H1 (cell line): ENCODE data around the gene C16orf89. TPM values are rescaled to one million over a fixed set of nuclear protein-coding genes. Genes with fewer than 3 reads are reported as not detected.

Experiments
- CTCF ChIA-PET: fragments of 300-600 bp; sonication (Branson Sonifier 250); formaldehyde crosslinking; loops from one replicate; lab custom pipeline; 2021; ENCODE audit not compliant: partially characterized antibody; lab: Charles Lee
- POLR2A ChIA-PET: fragments of 300-600 bp; sonication (Branson Sonifier 250); formaldehyde crosslinking; loops from one replicate; lab custom pipeline; 2021; ENCODE audit warnings: inconsistent platforms; ENCODE audit not compliant: partially characterized antibody; lab: Charles Lee
- DNase-seq, 2 experiments: peaks; one replicate each; pipeline versions ENCODE4 v3.0.0 to v3.0.0-alpha.2; 2010 to 2022; ENCODE audit warnings: low spot score in 2 of 2, low read depth in 1 of 2, mixed read lengths in 1 of 2
- FAIRE-seq: peaks from 2 replicates; lab custom pipeline; 2011; peaks lifted over from hg19 to GRCh38; lab: Jason Lieb, UNC
- H2AFZ ChIP-seq: 2 replicates; pipeline ENCODE4 v1.8.1; 2012; ENCODE audit warnings: low read length, inconsistent platforms
- H2AK5ac ChIP-seq: 2 replicates; pipeline ENCODE4 v1.6.1; 2013; ENCODE audit warnings: low read depth, low read length
- H2BK120ac ChIP-seq: replicated peaks from 2 replicates; pipeline ENCODE3; 2013; ENCODE audit warnings: low read depth, low read length, inconsistent platforms
- H2BK12ac ChIP-seq: 2 replicates; pipeline ENCODE4 v1.6.1; 2013; ENCODE audit warnings: low read depth, low read length
- H2BK15ac ChIP-seq: 2 replicates; pipeline ENCODE4 v1.6.1; 2013; ENCODE audit warnings: low read length
- H2BK20ac ChIP-seq: 2 replicates; pipeline ENCODE4 v1.6.1; 2013; ENCODE audit warnings: low read length
- H2BK5ac ChIP-seq: 2 replicates; pipeline ENCODE4 v1.6.1; 2013; ENCODE audit warnings: low read depth, low read length
- H3K14ac ChIP-seq: 2 replicates; pipeline ENCODE4 v1.6.1; 2013; ENCODE audit warnings: inconsistent platforms; ENCODE audit not compliant: insufficient read length
- H3K18ac ChIP-seq: 2 replicates; pipeline ENCODE4 v1.6.1; 2013; ENCODE audit warnings: low read length; ENCODE audit errors: extremely low read depth
- H3K23ac ChIP-seq: 2 replicates; pipeline ENCODE4 v1.6.1; 2013; ENCODE audit warnings: inconsistent platforms; ENCODE audit not compliant: insufficient read length
- H3K23me2 ChIP-seq: 2 replicates; pipeline ENCODE4 v1.6.1; 2013; ENCODE audit warnings: low read depth, low read length
- H3K27ac ChIP-seq: 2 replicates; pipeline ENCODE4 v1.6.1; 2011; ENCODE audit warnings: low read depth, low read length, inconsistent platforms
- H3K27me3 ChIP-seq, 4 experiments: replicated peaks in 1 of 4; 1 replicate in 1 of 4; 2 replicates in 3 of 4; pipeline versions ENCODE4 v1.6.1 to v1.8.1; 2011 to 2013; ENCODE audit warnings: low read length in 3 of 4, mild to moderate bottlenecking in 3 of 4, inconsistent platforms in 2 of 4, mixed read lengths in 2 of 4, moderate library complexity in 1 of 4; ENCODE audit not compliant: control insufficient read depth in 3 of 4, insufficient read depth in 3 of 4; ENCODE audit errors: extremely low read depth in 1 of 4
- H3K36me3 ChIP-seq, 4 experiments: 2 replicates each; pipeline versions ENCODE4 v1.6.1 to v1.8.1; 2011 to 2013; ENCODE audit warnings: mild to moderate bottlenecking in 4 of 4, low read length in 3 of 4, moderate library complexity in 2 of 4, control low read depth in 1 of 4, inconsistent platforms in 1 of 4; ENCODE audit not compliant: insufficient read depth in 4 of 4, control insufficient read depth in 2 of 4
- H3K4ac ChIP-seq: replicated peaks from 2 replicates; pipeline ENCODE3; 2013; ENCODE audit warnings: low read length, low read depth, mixed read lengths, inconsistent platforms; ENCODE audit not compliant: insufficient read length
- H3K4me1 ChIP-seq, 4 experiments: replicated peaks in 1 of 4; 1 replicate in 1 of 4; 2 replicates in 3 of 4; pipeline versions ENCODE4 v1.6.1 to v1.8.1; 2011 to 2013; ENCODE audit warnings: low read length in 3 of 4, inconsistent platforms in 2 of 4, mixed read lengths in 1 of 4; ENCODE audit not compliant: insufficient read depth in 4 of 4, control insufficient read depth in 3 of 4
- H3K4me2 ChIP-seq, 2 experiments: 2 replicates each; pipeline versions ENCODE4 v1.6.1 to v1.8.1; 2011 to 2013; ENCODE audit warnings: low read depth in 2 of 2, low read length in 2 of 2, control low read depth in 1 of 2, inconsistent platforms in 1 of 2, mild to moderate bottlenecking in 1 of 2; ENCODE audit not compliant: insufficient read depth in 1 of 2
- H3K4me3 ChIP-seq, 4 experiments: fragments of 200-600, 300-600 bp in 1 of 4; sonication (generic), shearing (Covaris generic), sonication (Bioruptor Twin) in 1 of 4; 2 replicates each; pipeline versions ENCODE4 v1.5.1 to v1.8.1; 2011 to 2016; ENCODE audit warnings: low read length in 4 of 4, low read depth in 3 of 4, control low read depth in 2 of 4, inconsistent platforms in 2 of 4, mild to moderate bottlenecking in 2 of 4, mixed read lengths in 1 of 4, moderate library complexity in 1 of 4; ENCODE audit not compliant: insufficient read depth in 2 of 4; ENCODE audit errors: extremely low read depth in 1 of 4
- H3K56ac ChIP-seq: replicated peaks from 2 replicates; pipeline ENCODE3; 2013; ENCODE audit warnings: low read depth, mild to moderate bottlenecking, mixed read lengths, low read length, inconsistent platforms; ENCODE audit not compliant: insufficient read length
- H3K79me1 ChIP-seq: 2 replicates; pipeline ENCODE4 v1.6.1; 2013; ENCODE audit warnings: low read depth, low read length, control low read depth
- H3K79me2 ChIP-seq, 2 experiments: 2 replicates each; pipeline versions ENCODE4 v1.6.1 to v1.8.1; 2012 to 2013; ENCODE audit warnings: low read length in 2 of 2, mild to moderate bottlenecking in 2 of 2, inconsistent platforms in 1 of 2; ENCODE audit not compliant: insufficient read depth in 2 of 2, control insufficient read depth in 1 of 2
- H3K9ac ChIP-seq, 4 experiments: replicated peaks in 1 of 4; 1 replicate in 1 of 4; 2 replicates in 3 of 4; pipeline versions ENCODE4 v1.6.1 to v1.8.1; 2011 to 2013; ENCODE audit warnings: low read depth in 3 of 4, low read length in 3 of 4, control low read depth in 2 of 4, mild to moderate bottlenecking in 2 of 4, moderate library complexity in 2 of 4, inconsistent platforms in 1 of 4; ENCODE audit errors: extremely low read depth in 1 of 4
- H3K9me3 ChIP-seq, 2 experiments: 2 replicates each; pipeline versions ENCODE4 v1.6.1 to v1.8.1; 2012 to 2013; ENCODE audit warnings: mild to moderate bottlenecking in 2 of 2, moderate library complexity in 2 of 2, control low read depth in 1 of 2, inconsistent platforms in 1 of 2, low read depth in 1 of 2, low read length in 1 of 2, mixed read lengths in 1 of 2; ENCODE audit not compliant: insufficient read depth in 2 of 2
- H4K20me1 ChIP-seq, 2 experiments: replicated peaks in 1 of 2; 2 replicates each; pipeline versions ENCODE3 to v1.8.1; 2011 to 2013; ENCODE audit warnings: inconsistent platforms in 2 of 2, low read length in 2 of 2, mild to moderate bottlenecking in 1 of 2; ENCODE audit not compliant: insufficient read depth in 2 of 2, control insufficient read depth in 1 of 2
- H4K5ac ChIP-seq: 2 replicates; pipeline ENCODE4 v1.6.1; 2013; ENCODE audit warnings: low read length, low read depth, mixed read lengths, inconsistent platforms; ENCODE audit not compliant: insufficient read length
- H4K8ac ChIP-seq: 2 replicates; pipeline ENCODE4 v1.8.0; 2013; ENCODE audit warnings: mild to moderate bottlenecking, moderate library complexity, low read length, inconsistent platforms; ENCODE audit not compliant: insufficient read depth; ENCODE audit errors: extremely low read depth
- H4K91ac ChIP-seq: replicated peaks from 2 replicates; pipeline ENCODE3; 2013; ENCODE audit warnings: low read length, mixed read lengths, inconsistent platforms; ENCODE audit not compliant: insufficient read length
- ASH2L ChIP-seq: fragments of 200-600, 300-600 bp; sonication (generic); IDR thresholded peaks from one replicate; pipeline ENCODE4 v1.7.1; 2017; ENCODE audit warnings: low read length
- E2F6 ChIP-seq: IDR thresholded peaks from 2 replicates; pipeline ENCODE4 v1.6.1; 2012; ENCODE audit warnings: inconsistent platforms
- EGR1 ChIP-seq: IDR thresholded peaks from 2 replicates; pipeline ENCODE4 v1.6.1; 2011; ENCODE audit warnings: low read depth, low read length, borderline replicate concordance
- GABPA ChIP-seq: IDR thresholded peaks from 2 replicates; pipeline ENCODE4 v1.6.1; 2011; ENCODE audit warnings: mild to moderate bottlenecking, low read length, moderate library complexity, borderline replicate concordance; ENCODE audit not compliant: insufficient read depth
- KDM4A ChIP-seq: IDR thresholded peaks from one replicate; pipeline ENCODE4 v1.7.1; 2012; ENCODE audit warnings: low read depth, mild to moderate bottlenecking, moderate library complexity, low read length, inconsistent platforms; ENCODE audit not compliant: severe bottlenecking
- PHF8 ChIP-seq: fragments of 200-600 bp; sonication (generic); conservative IDR thresholded peaks from 2 replicates; pipeline ENCODE4 v1.7.1; 2012; ENCODE audit warnings: low read depth, mild to moderate bottlenecking, inconsistent platforms, low read length, moderate library complexity
- POLR2A ChIP-seq, 2 experiments: IDR thresholded peaks; 1 replicate in 1 of 2; 2 replicates in 1 of 2; pipeline ENCODE4 v1.6.1; 2011; ENCODE audit warnings: low read depth in 2 of 2, low read length in 2 of 2, mild to moderate bottlenecking in 2 of 2; ENCODE audit errors: control extremely low read depth in 1 of 2
- RAD21 ChIP-seq, 2 experiments: IDR thresholded peaks in 1 of 2; conservative IDR thresholded peaks in 1 of 2; 2 replicates each; pipeline ENCODE4 v1.6.1; 2011; ENCODE audit warnings: low read depth in 2 of 2, low read length in 2 of 2, improper control_type of control experiment in 1 of 2, inconsistent platforms in 1 of 2, mild to moderate bottlenecking in 1 of 2, moderate library complexity in 1 of 2
- RBBP5 ChIP-seq: IDR thresholded peaks from 2 replicates; pipeline ENCODE4 v1.7.1; 2012; ENCODE audit warnings: low read depth, mild to moderate bottlenecking, inconsistent platforms, low read length, moderate library complexity, borderline replicate concordance
- SIRT6 ChIP-seq: IDR thresholded peaks from one replicate; pipeline ENCODE4 v1.7.1; 2012; ENCODE audit warnings: low read length, inconsistent platforms
- SP4 ChIP-seq: IDR thresholded peaks from 2 replicates; pipeline ENCODE4 v1.6.1; 2012; ENCODE audit warnings: low read length, inconsistent platforms
- TEAD4 ChIP-seq: IDR thresholded peaks from 2 replicates; pipeline ENCODE4 v1.6.1; 2012; ENCODE audit warnings: low read depth, low read length, inconsistent platforms, mixed read lengths
- ZNF274 ChIP-seq: IDR thresholded peaks from 2 replicates; pipeline ENCODE4 v1.7.0; 2012; ENCODE audit warnings: low read length, borderline replicate concordance; ENCODE audit errors: extremely low read depth
- WGBS, 2 experiments: shearing (Covaris generic) in 1 of 2; methylation state at CpG; one replicate each; pipeline versions ENCODE4 v1.1.6 to v1.1.7; 2013 to 2015; ENCODE audit warnings: low lambda C conversion rate in 2 of 2, mixed read lengths in 2 of 2, inconsistent platforms in 1 of 2, low coverage in 1 of 2, missing lambda C conversion rate in 1 of 2; ENCODE audit not compliant: insufficient replicate concordance in 2 of 2, insufficient coverage in 1 of 2, insufficient read length in 1 of 2; ENCODE audit errors: extremely low coverage in 1 of 2, missing lambda C conversion rate in 1 of 2; 5-methylcytosine and 5-hydroxymethylcytosine counted together
- polyA plus RNA-seq, 7 experiments: library from polyadenylated mRNA; depleted of rRNA in 3 of 7; stranded (reverse) in 5 of 7; unstranded in 2 of 7; fragments of >200 nt in 5 of 7; fragments of 200-250 nt in 2 of 7; gene quantifications; 1 replicate in 5 of 7; 2 replicates in 1 of 7; 4 replicates in 1 of 7; pipeline versions ENCODE4 v1.2.1 to v1.2.3, GENCODE V29; 2011 to 2013; ENCODE audit warnings: missing spikeins in 2 of 7, mixed read lengths in 2 of 7
- total RNA-seq: library from RNA; stranded (reverse); fragmentation: NEBNext Ultra II Directional; extraction: Animal tissue kit (Norgen Biotek cat#: 25700); gene quantifications from 2 replicates; pipeline ENCODE4 v1.2.1, GENCODE V29; 2021

The C16orf89 gene
- total and polyA plus RNA-seq, 2 of the 8 experiments (the other 6 are each of a cell fraction or from before 2014, with no cell fraction given) = 6.7 to 9.9 TPM

- WGBS, 2 experiments = 84% methylated on average over 17 of the region's 18 CpGs; no CpG with 5 or more reads in 1 of the 2 experiments
- POLR2A ChIA-PET = interaction anchor here (1.1 kb wide), 1 partner anchor 27 kb away, joined by 3 read pairs; no protein-coding TSS in a partner anchor
- H3K36me3 ChIP-seq = no peaks in the 10 kb centered on the region
- H3K23ac ChIP-seq = no peak overlapping the region
- H3K23me2 ChIP-seq = no peaks in the 10 kb centered on the region
- no peak overlapping the region for H3K14ac ChIP-seq
- H3K56ac ChIP-seq = no peak overlapping the region
- H3K9ac ChIP-seq = no peak overlapping the region
- no peak overlapping the region for H3K4ac ChIP-seq
- no peak overlapping the region; the same call in 1 of the 2 replicates for H4K8ac ChIP-seq
- no peak overlapping the region for H2AFZ ChIP-seq
- DNase-seq = no peak
- no peaks in the 10 kb centered on the region for H4K20me1 ChIP-seq
- no peak overlapping the region for H2BK5ac ChIP-seq
- no peak overlapping the region for H2BK15ac ChIP-seq
- H2BK12ac ChIP-seq = no peak overlapping the region
- no peak overlapping the region for H3K4me2 ChIP-seq
- H4K5ac ChIP-seq = no peak overlapping the region
- no peak for FAIRE-seq
- CTCF ChIA-PET = no interaction called here
- no peaks in the 10 kb centered on the region for H3K9me3 ChIP-seq
- no peaks in the 10 kb centered on the region; a peak in 1 of 7 replicates for H3K27me3 ChIP-seq
- no peak overlapping the region for H4K91ac ChIP-seq
- H3K79me2 ChIP-seq = no peaks in the 10 kb centered on the region
- no peak overlapping the region for H3K18ac ChIP-seq
- H2BK120ac ChIP-seq = no peak overlapping the region
- H3K4me3 ChIP-seq = no peak overlapping the region
- no peak overlapping the region for H2BK20ac ChIP-seq
- H3K4me1 ChIP-seq = 0 out of 7 replicates have a peak, but pooled peaks cover 0 to 3% (median 0%) of the 10 kb centered on the region in 4 experiments
- H2AK5ac ChIP-seq = no peak overlapping the region
- no peaks in the 10 kb centered on the region for H3K79me1 ChIP-seq
- no peak overlapping the region for H3K27ac ChIP-seq
- TF ChIP-seq POLR2A (IDR thresholded peaks at IDR 0.05; ENCODE audit: control extremely low read depth in 1 of 2, low read depth in 2 of 2, low read length in 2 of 2) (no peak), RAD21 (IDR thresholded peaks at IDR 0.05 in 1 of 2, conservative IDR thresholded peaks at IDR 0.05 in 1 of 2; ENCODE audit: low read depth in 2 of 2, low read length in 2 of 2) (no peak), KDM4A (no peak), RBBP5 (no peak), EGR1 (no peak), GABPA (no peak), TEAD4 (no peak), ZNF274 (no peak), SIRT6 (no peak), PHF8 (no peak), ASH2L (no peak), SP4 (no peak), E2F6 (no peak)
These were observed 70.9 kb downstream of the C16orf89 start for GRCh38 chr16:4994719-4995434.
